ENCODE data around the gene DOCK3.
"Not testable (repeated sequence)": the region's sequence is repeated elsewhere in the genome, so short reads cannot be mapped to it uniquely, and the experiment has no call there.

DNA sequence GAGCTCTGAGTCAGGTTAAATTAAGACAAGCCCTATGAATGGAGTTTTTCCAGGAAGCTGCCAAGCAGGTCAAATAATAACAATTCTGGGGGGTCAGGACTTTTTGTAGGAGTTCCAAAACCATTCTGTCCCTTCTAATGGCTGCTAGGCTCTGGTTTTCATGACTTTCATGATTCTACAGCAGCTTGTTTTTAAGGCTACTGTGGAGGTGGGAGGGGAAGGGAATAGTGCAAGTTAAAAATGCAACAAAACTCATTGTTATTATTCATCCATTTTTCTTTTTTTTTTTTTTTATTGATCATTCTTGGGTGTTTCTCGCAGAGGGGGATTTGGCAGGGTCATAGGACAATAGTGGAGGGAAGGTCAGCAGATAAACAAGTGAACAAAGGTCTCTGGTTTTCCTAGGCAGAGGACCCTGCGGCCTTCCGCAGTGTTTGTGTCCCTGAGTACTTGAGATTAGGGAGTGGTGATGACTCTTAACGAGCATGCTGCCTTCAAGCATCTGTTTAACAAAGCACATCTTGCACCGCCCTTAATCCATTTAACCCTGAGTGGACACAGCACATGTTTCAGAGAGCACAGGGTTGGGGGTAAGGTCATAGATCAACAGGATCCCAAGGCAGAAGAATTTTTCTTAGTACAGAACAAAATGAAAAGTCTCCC is 633.3 kb downstream of the DOCK3 start:
- TF ChIP-seq EZH2 (IDR thresholded peaks at IDR 0.05); POLR2AphosphoS5 (IDR thresholded peaks at IDR 0.05; ENCODE audit: borderline replicate concordance, low read depth, low read length): not testable (repeated sequence)
